HEK293 (cell line): Measurements from ENCODE around the gene TTC7B.

ENCODE experiments used
- CTCF ChIP-seq: fragments of 450-650 bp; formaldehyde crosslinking; IDR thresholded peaks from 2 replicates; pipeline ENCODE4 v1.5.1; 2016; ENCODE audit warnings: missing biosample characterization, missing genetic modification characterization
- HOXA7 ChIP-seq: sonication (generic); formaldehyde crosslinking; IDR thresholded peaks from 2 replicates; pipeline ENCODE4 v1.8.1; 2022; ENCODE audit warnings: missing genetic modification reagents, borderline replicate concordance
- KLF1 ChIP-seq: fragments of 450-650 bp; formaldehyde crosslinking; IDR thresholded peaks from 2 replicates; pipeline ENCODE4 v1.5.1; 2016; ENCODE audit warnings: missing biosample characterization, missing genetic modification characterization
- ZNF10 ChIP-seq: fragments of 450-650 bp; formaldehyde crosslinking; IDR thresholded peaks from 2 replicates; pipeline ENCODE4 v1.5.1; 2017; ENCODE audit warnings: missing biosample characterization, missing genetic modification characterization
- ZNF175 ChIP-seq: fragments of 450-650 bp; formaldehyde crosslinking; IDR thresholded peaks from 2 replicates; pipeline ENCODE4 v1.5.1; 2016; ENCODE audit warnings: missing biosample characterization, missing genetic modification characterization
- ZNF335 ChIP-seq: fragments of 450-650 bp; formaldehyde crosslinking; conservative IDR thresholded peaks from 2 replicates; pipeline ENCODE4 v1.5.1; 2016; ENCODE audit warnings: missing biosample characterization, missing genetic modification characterization
- ZNF626 ChIP-seq: fragments of 450-650 bp; sonication (Bioruptor Pico); formaldehyde crosslinking; IDR thresholded peaks from 2 replicates; pipeline ENCODE4 v1.5.1; 2018; ENCODE audit warnings: missing biosample characterization, missing genetic modification characterization, inconsistent platforms
- ZNF747 ChIP-seq: fragments of 450-650 bp; formaldehyde crosslinking; IDR thresholded peaks from 2 replicates; pipeline ENCODE4 v1.5.1; 2016; ENCODE audit warnings: missing biosample characterization, missing genetic modification characterization

DNA sequence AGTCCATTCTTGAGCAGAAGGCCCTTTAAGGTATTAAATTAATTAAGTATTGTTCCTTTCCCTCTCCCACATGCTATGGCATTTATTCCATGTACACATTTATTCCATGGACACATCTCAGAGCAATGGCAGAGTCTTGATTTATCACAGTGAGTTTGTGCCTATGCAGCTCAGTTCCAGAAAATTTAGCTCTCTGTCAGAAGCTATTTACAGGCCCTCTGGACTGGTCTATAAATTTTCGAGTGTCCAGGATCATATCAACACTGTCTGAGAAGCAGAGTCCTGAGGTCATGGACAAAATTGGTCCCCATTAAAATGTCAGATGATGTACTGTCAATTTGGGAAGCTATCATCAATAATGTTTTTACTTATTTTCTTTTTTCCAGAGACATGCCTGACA, 65.5 kb downstream of the TTC7B start:
- TF ChIP-seq ZNF10, result no peak
- TF ChIP-seq ZNF747, result no peak
- no peak for TF ChIP-seq ZNF335 (tag by site-specific recombination)
- no peak for TF ChIP-seq ZNF626
- TF ChIP-seq CTCF (tag by site-specific recombination), result no peak
- TF ChIP-seq KLF1, result no peak
- no peak for TF ChIP-seq HOXA7 (CRISPR knock-in tag)
- no peak for TF ChIP-seq ZNF175 (tag by site-specific recombination)
